ENCODE results near the gene SLC7A6. TPM values are rescaled to one million over a fixed set of nuclear protein-coding genes. Genes with fewer than 3 reads are reported as not detected.

SLC7A6 gene
- total RNA-seq, 2 experiments from 2014 or later, result 53.1 to 79.5 TPM

- H3K4me1 ChIP-seq (ENCODE audit: insufficient read depth, low read length, poor library complexity, severe bottlenecking), result peaks cover 58% of the 10 kb centered on the region
- POLR2A ChIA-PET, result interaction anchor here (0.8 to 2.7 kb wide), 2 partner anchors 12 to 46 kb away, joined by 3 to 13 read pairs; partner anchors contain the start of genes PRMT7 and SLC7A6OS
- peak overlapping the region; percentile 92 for H3K4me2 ChIP-seq (ENCODE audit: low read length)
- CTCF ChIA-PET (ENCODE audit: unreplicated experiment), result interaction anchor here (0.7 to 2.2 kb wide), 3 partner anchors 20 to 61 kb away, joined by 3 to 15 read pairs (median 3); partner anchors contain the start of genes PRMT7 and SLC7A6OS
- DNase-seq (ENCODE audit: low spot score), result peak; percentile 54
- peak overlapping the region; percentile 75 for H3K4me3 ChIP-seq (ENCODE audit: low read depth, low read length, poor library complexity, severe bottlenecking)
- peaks cover 54% of the 10 kb centered on the region for H3K79me2 ChIP-seq (ENCODE audit: insufficient read depth, low read depth, low read length)
- no peaks in the 10 kb centered on the region for H3K9me3 ChIP-seq (ENCODE audit: low read length)
- BruUV-seq (replicated peaks), result TSS peak; percentile 16
- peak overlapping the region; percentile 1; the same call in 1 of the 2 replicates for H2AFZ ChIP-seq (ENCODE audit: low read length)
- no peaks in the 10 kb centered on the region for H3K9me2 ChIP-seq (ENCODE audit: insufficient read depth, low read length)
- intact Hi-C loops (cut with micrococcal nuclease; ENCODE audit: unreplicated experiment), result no loop called here
- TF ChIP-seq CTCF (conservative IDR thresholded peaks at IDR 0.05; ENCODE audit: low read length) (no peak), EZH2phosphoT487 (IDR thresholded peaks at IDR 0.05; ENCODE audit: borderline replicate concordance, low read depth, low read length) (no peak)
- H3K27ac ChIP-seq (ENCODE audit: low read depth, low read length, poor library complexity, severe bottlenecking), result peak overlapping the region; percentile 80
- peaks cover 8% of the 10 kb centered on the region; the same call in 1 of the 2 replicates for H4K20me1 ChIP-seq (ENCODE audit: insufficient read depth, low read length)
- H3K36me3 ChIP-seq (ENCODE audit: insufficient read depth, low read length), result peaks cover 31% of the 10 kb centered on the region
These were observed 973 bp downstream of the SLC7A6 start for GRCh38 chr16:68265078-68265920.

- H2AFZ ChIP-seq (ENCODE audit: low read length), result no peak overlapping the region
- H3K4me3 ChIP-seq (ENCODE audit: low read depth, low read length, poor library complexity, severe bottlenecking), result no peak overlapping the region
- H3K79me2 ChIP-seq (ENCODE audit: insufficient read depth, low read depth, low read length), result peaks cover 75% of the 10 kb centered on the region
- peak overlapping the region; percentile 43; the same call in 1 of the 2 replicates for H3K4me2 ChIP-seq (ENCODE audit: low read length)
- H3K9me3 ChIP-seq (ENCODE audit: low read length), result no peaks in the 10 kb centered on the region
- intact Hi-C loops (cut with micrococcal nuclease; ENCODE audit: unreplicated experiment), result no loop called here
- H3K36me3 ChIP-seq (ENCODE audit: insufficient read depth, low read length), result peaks cover 51% of the 10 kb centered on the region
- no peak for TF ChIP-seq EZH2phosphoT487 (IDR thresholded peaks at IDR 0.05; ENCODE audit: borderline replicate concordance, low read depth, low read length)
- TF ChIP-seq CTCF (conservative IDR thresholded peaks at IDR 0.05; ENCODE audit: low read length), result no peak
- peaks cover 56% of the 10 kb centered on the region for H3K4me1 ChIP-seq (ENCODE audit: insufficient read depth, low read length, poor library complexity, severe bottlenecking)
- BruUV-seq (replicated peaks), result no TSS peak
- POLR2A ChIA-PET, result interaction anchor here (0.8 to 2.2 kb wide), 4 partner anchors 12 to 724 kb away, joined by 3 to 8 read pairs (median 5); no protein-coding TSS in a partner anchor
- H3K9me2 ChIP-seq (ENCODE audit: insufficient read depth, low read length), result no peaks in the 10 kb centered on the region
- peaks cover 8% of the 10 kb centered on the region; the same call in 1 of the 2 replicates for H4K20me1 ChIP-seq (ENCODE audit: insufficient read depth, low read length)
- DNase-seq (ENCODE audit: low spot score), result no peak
- no peak overlapping the region for H3K27ac ChIP-seq (ENCODE audit: low read depth, low read length, poor library complexity, severe bottlenecking)
- CTCF ChIA-PET (ENCODE audit: unreplicated experiment), result no interaction called here
These were observed 3.5 kb downstream of the SLC7A6 start for GRCh38 chr16:68267612-68268405.

All from OCI-LY7 (cell line).